HEK293 (cell line): ENCODE measurements around the gene TSHR.

ENCODE experiments used
- CTCF ChIA-PET: fragments of 350-600 bp; formaldehyde crosslinking; extraction: SDS; loops from one replicate; lab custom pipeline; 2021; ENCODE audit warnings: antibody characterized with exemption; lab: Yijun Ruan, JAX
- POLR2A ChIA-PET: fragments of 300-600 bp; formaldehyde crosslinking; extraction: SDS; loops from one replicate; lab custom pipeline; 2020; ENCODE audit warnings: antibody characterized with exemption, inconsistent platforms; lab: Yijun Ruan, JAX
- H3K27ac ChIP-seq: fragments of 200-500 bp; sonication (Bioruptor generic); 2 replicates; pipeline ENCODE4 v1.5.1; 2014; ENCODE audit warnings: low read depth, low read length, control low read depth, inconsistent platforms; ENCODE audit errors: extremely low read depth
- H3K36me3 ChIP-seq, 2 experiments: fragments of 200-500 bp in 1 of 2; sonication (Bioruptor generic) in 1 of 2; 1 replicate in 1 of 2; 2 replicates in 1 of 2; pipeline ENCODE4 v1.5.1; 2014 to 2017; ENCODE audit warnings: inconsistent platforms in 2 of 2, low read length in 2 of 2; ENCODE audit not compliant: control insufficient read depth in 2 of 2, insufficient read depth in 1 of 2
- H3K4me1 ChIP-seq: fragments of 200-500 bp; sonication (Bioruptor generic); 2 replicates; pipeline ENCODE4 v1.5.1; 2014; ENCODE audit warnings: mild to moderate bottlenecking, low read length, inconsistent platforms; ENCODE audit not compliant: control insufficient read depth, insufficient read depth
- H3K4me3 ChIP-seq: 2 replicates; pipeline ENCODE4 v1.5.1; 2011; ENCODE audit warnings: low read depth, mild to moderate bottlenecking, control low read depth, low read length, moderate library complexity
- H3K9me3 ChIP-seq: fragments of 200-500 bp; sonication (Bioruptor generic); 2 replicates; pipeline ENCODE4 v1.5.1; 2014; ENCODE audit warnings: low read depth, low read length, inconsistent platforms; ENCODE audit not compliant: control insufficient read depth, insufficient read depth
- GLIS1 ChIP-seq: fragments of 450-650 bp; formaldehyde crosslinking; IDR thresholded peaks from 2 replicates; pipeline ENCODE4 v1.5.1; 2016; ENCODE audit warnings: missing biosample characterization, missing genetic modification characterization
- HIC1 ChIP-seq: fragments of 450-650 bp; formaldehyde crosslinking; IDR thresholded peaks from 2 replicates; pipeline ENCODE4 v1.5.1; 2016; ENCODE audit warnings: missing biosample characterization, missing genetic modification characterization
- OSR2 ChIP-seq: fragments of 450-650 bp; formaldehyde crosslinking; IDR thresholded peaks from 2 replicates; pipeline ENCODE4 v1.5.1; 2016; ENCODE audit warnings: missing biosample characterization, missing genetic modification characterization
- PATZ1 ChIP-seq: fragments of 450-650 bp; formaldehyde crosslinking; IDR thresholded peaks from 2 replicates; pipeline ENCODE4 v1.5.1; 2016; ENCODE audit warnings: missing biosample characterization, missing genetic modification characterization
- PRDM1 ChIP-seq: fragments of 450-650 bp; formaldehyde crosslinking; IDR thresholded peaks from 2 replicates; pipeline ENCODE4; 2016; ENCODE audit warnings: missing biosample characterization, missing genetic modification characterization
- PRDM10 ChIP-seq: fragments of 450-650 bp; formaldehyde crosslinking; IDR thresholded peaks from 2 replicates; pipeline ENCODE4 v1.5.1; 2016; ENCODE audit warnings: missing biosample characterization, missing genetic modification characterization
- SCRT2 ChIP-seq: fragments of 450-650 bp; formaldehyde crosslinking; IDR thresholded peaks from 2 replicates; pipeline ENCODE4 v1.5.1; 2016; ENCODE audit warnings: missing biosample characterization, missing genetic modification characterization
- ZBTB21 ChIP-seq: fragments of 450-650 bp; formaldehyde crosslinking; IDR thresholded peaks from 2 replicates; pipeline ENCODE4 v1.5.1; 2017; ENCODE audit warnings: missing biosample characterization, missing genetic modification characterization
- ZNF175 ChIP-seq: fragments of 450-650 bp; formaldehyde crosslinking; IDR thresholded peaks from 2 replicates; pipeline ENCODE4 v1.5.1; 2016; ENCODE audit warnings: missing biosample characterization, missing genetic modification characterization
- ZNF24 ChIP-seq: fragments of 450-650 bp; formaldehyde crosslinking; IDR thresholded peaks from 2 replicates; pipeline ENCODE4 v1.5.1; 2016; ENCODE audit warnings: missing biosample characterization, missing genetic modification characterization
- ZNF354C ChIP-seq: fragments of 450-650 bp; formaldehyde crosslinking; IDR thresholded peaks from 2 replicates; pipeline ENCODE4 v1.5.1; 2016; ENCODE audit warnings: missing biosample characterization, missing genetic modification characterization, low read depth, borderline replicate concordance
- ZNF610 ChIP-seq: fragments of 450-650 bp; formaldehyde crosslinking; IDR thresholded peaks from 2 replicates; pipeline ENCODE4 v1.5.1; 2016; ENCODE audit warnings: missing biosample characterization, missing genetic modification characterization, borderline replicate concordance
- ZNF623 ChIP-seq: fragments of 450-650 bp; formaldehyde crosslinking; IDR thresholded peaks from 2 replicates; pipeline ENCODE4 v1.5.1; 2016; ENCODE audit warnings: missing biosample characterization, missing genetic modification characterization
- ZNF629 ChIP-seq: fragments of 450-650 bp; formaldehyde crosslinking; IDR thresholded peaks from 2 replicates; pipeline ENCODE4 v1.5.1; 2017; ENCODE audit warnings: missing biosample characterization, missing genetic modification characterization
- ZNF837 ChIP-seq: fragments of 450-650 bp; formaldehyde crosslinking; IDR thresholded peaks from 2 replicates; pipeline ENCODE4 v1.5.1; 2016; ENCODE audit warnings: missing biosample characterization, missing genetic modification characterization
- ZSCAN23 ChIP-seq: fragments of 450-650 bp; formaldehyde crosslinking; IDR thresholded peaks from 2 replicates; pipeline ENCODE4 v1.5.1; 2016; ENCODE audit warnings: missing biosample characterization, missing genetic modification characterization
- TF ChIP-seq, protein P1 (sequence below): fragments of 450-650 bp; IDR thresholded peaks from 2 replicates; pipeline ENCODE4 v1.5.1; 2018; ENCODE audit warnings: missing biosample characterization, mild to moderate bottlenecking, missing genetic modification characterization

The TSHR gene

GRCh38 chr14:80973931-80974641 lies 18.7 kb downstream of the TSHR start (continued):
- TF ChIP-seq, protein P1, sequence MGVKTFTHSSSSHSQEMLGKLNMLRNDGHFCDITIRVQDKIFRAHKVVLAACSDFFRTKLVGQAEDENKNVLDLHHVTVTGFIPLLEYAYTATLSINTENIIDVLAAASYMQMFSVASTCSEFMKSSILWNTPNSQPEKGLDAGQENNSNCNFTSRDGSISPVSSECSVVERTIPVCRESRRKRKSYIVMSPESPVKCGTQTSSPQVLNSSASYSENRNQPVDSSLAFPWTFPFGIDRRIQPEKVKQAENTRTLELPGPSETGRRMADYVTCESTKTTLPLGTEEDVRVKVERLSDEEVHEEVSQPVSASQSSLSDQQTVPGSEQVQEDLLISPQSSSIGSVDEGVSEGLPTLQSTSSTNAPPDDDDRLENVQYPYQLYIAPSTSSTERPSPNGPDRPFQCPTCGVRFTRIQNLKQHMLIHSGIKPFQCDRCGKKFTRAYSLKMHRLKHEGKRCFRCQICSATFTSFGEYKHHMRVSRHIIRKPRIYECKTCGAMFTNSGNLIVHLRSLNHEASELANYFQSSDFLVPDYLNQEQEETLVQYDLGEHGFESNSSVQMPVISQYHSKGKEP (tag by site-specific recombination) = no peak
- no peak for TF ChIP-seq ZNF623 (tag by site-specific recombination)
- no peak for TF ChIP-seq ZNF175 (tag by site-specific recombination)
- TF ChIP-seq ZBTB21 (tag by site-specific recombination) = peak; percentile 42; the same call in 1 of the 2 replicates
- TF ChIP-seq HIC1 (tag by site-specific recombination) = no peak
- no peak for TF ChIP-seq ZNF610 (tag by site-specific recombination)
- TF ChIP-seq SCRT2 (tag by site-specific recombination) = peak; percentile 23; the same call in 1 of the 2 replicates
- 0 out of 2 replicates have a peak, but pooled peaks have one; percentile 32 for TF ChIP-seq ZNF629 (tag by site-specific recombination)
- TF ChIP-seq OSR2 (tag by site-specific recombination) = peak; percentile 69
- no peak for TF ChIP-seq PATZ1 (tag by site-specific recombination)
- TF ChIP-seq PRDM10 = peak; percentile 91
- TF ChIP-seq ZNF837 (tag by site-specific recombination) = no peak
- no peak for TF ChIP-seq ZSCAN23 (tag by site-specific recombination)
- no peak for TF ChIP-seq ZNF354C (tag by site-specific recombination)
- TF ChIP-seq GLIS1 = peak; percentile 89

DNA sequence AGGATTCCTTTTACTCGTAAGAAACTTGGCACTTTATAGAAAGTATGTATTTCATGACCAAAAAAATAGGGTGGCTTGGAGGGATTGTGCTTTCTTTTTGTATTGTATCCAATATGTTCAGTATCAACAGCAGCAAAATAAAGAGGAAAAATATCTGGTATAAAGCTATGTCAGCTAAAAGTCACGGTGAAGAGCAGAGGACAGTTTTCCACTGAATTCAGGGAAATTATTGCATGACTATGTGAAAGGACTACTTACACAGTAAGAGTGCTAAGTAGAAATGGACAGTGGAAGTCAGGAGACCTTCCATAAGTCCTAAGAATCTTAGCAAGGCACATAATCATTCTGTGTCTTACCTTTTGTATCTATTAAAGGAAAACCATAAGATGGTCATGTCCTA lies 19.3 kb downstream of the TSHR start:
- POLR2A ChIA-PET = no interaction called here
- TF ChIP-seq ZNF24 (tag by site-specific recombination) = no peak
- peak; percentile 55; the same call in 1 of the 2 replicates for TF ChIP-seq PRDM1 (tag by site-specific recombination)
- CTCF ChIA-PET = no interaction called here
- no peak overlapping the region for H3K27ac ChIP-seq
- no peak overlapping the region for H3K4me3 ChIP-seq
- peaks cover 5% of the 10 kb centered on the region; the same call in 1 of the 2 replicates for H3K4me1 ChIP-seq
- H3K36me3 ChIP-seq = no peaks in the 10 kb centered on the region
- H3K9me3 ChIP-seq = no peaks in the 10 kb centered on the region
